HG02885 (cell line): Measurements from ENCODE around the gene TBC1D1.

ENCODE experiments used
- ATAC-seq: cut with Tn5 transposase; IDR thresholded peaks from one replicate; pipeline ENCODE4 v1.9.1; 2021; ENCODE audit warnings: mild to moderate bottlenecking; ENCODE audit not compliant: unreplicated experiment, poor library complexity

Gene TBC1D1

GRCh38 chr4:38113132-38113531, 222.2 kb downstream of the TBC1D1 start:
- no peak for ATAC-seq

- no peak for ATAC-seq
These were observed 222.7 kb downstream of the TBC1D1 start for GRCh38 chr4:38113551-38113950.

GRCh38 chr4:38114386-38115150, 223.7 kb downstream of the TBC1D1 start:
- no peak for ATAC-seq

GRCh38 chr4:38115601-38116000, 224.7 kb downstream of the TBC1D1 start:
- ATAC-seq, result no peak

- no peak for ATAC-seq
These were observed 226.7 kb downstream of the TBC1D1 start for GRCh38 chr4:38117591-38117990.

GRCh38 chr4:38119668-38120385, 228.9 kb downstream of the TBC1D1 start:
- no peak for ATAC-seq

GRCh38 chr4:38120772-38121171, 229.9 kb downstream of the TBC1D1 start:
- ATAC-seq, result no peak

GRCh38 chr4:38122060-38122459, 231.2 kb downstream of the TBC1D1 start:
- ATAC-seq, result no peak

GRCh38 chr4:38123555-38123954, 232.7 kb downstream of the TBC1D1 start:
- ATAC-seq, result no peak

GRCh38 chr4:38124961-38125360, 234.1 kb downstream of the TBC1D1 start:
- no peak for ATAC-seq

GRCh38 chr4:38125816-38126215, 234.9 kb downstream of the TBC1D1 start:
- no peak for ATAC-seq

GRCh38 chr4:38128478-38129459, 237.9 kb downstream of the TBC1D1 start:
- peak; percentile 52 for ATAC-seq

GRCh38 chr4:38129460-38130227, 238.8 kb downstream of the TBC1D1 start:
- no peak for ATAC-seq

- no peak for ATAC-seq
These were observed 240.0 kb downstream of the TBC1D1 start for GRCh38 chr4:38130884-38131283.

GRCh38 chr4:38131371-38132091, 240.6 kb downstream of the TBC1D1 start:
- peak; percentile 35 for ATAC-seq

GRCh38 chr4:38132107-38132673, 241.3 kb downstream of the TBC1D1 start:
- peak; percentile 77 for ATAC-seq

- ATAC-seq, result no peak
These were observed 242.2 kb downstream of the TBC1D1 start for GRCh38 chr4:38132843-38133662.
